ES-I3 (cell line): ENCODE results near the gene CHRNB2.

Experiments used
- H3K36me3 ChIP-seq: 2 replicates; pipeline ENCODE4 v1.6.1; 2013; ENCODE audit warnings: mild to moderate bottlenecking, low read length, control low read depth, moderate library complexity; ENCODE audit not compliant: insufficient read depth
- H3K4me1 ChIP-seq: 2 replicates; pipeline ENCODE4 v1.6.1; 2013; ENCODE audit warnings: mild to moderate bottlenecking, control low read depth, low read length; ENCODE audit not compliant: insufficient read depth
- H3K9ac ChIP-seq: 2 replicates; pipeline ENCODE4 v1.6.1; 2013; ENCODE audit warnings: low read depth, mild to moderate bottlenecking, low read length, moderate library complexity
- H3K9me3 ChIP-seq: 2 replicates; pipeline ENCODE4 v1.6.1; 2013; ENCODE audit warnings: mild to moderate bottlenecking, low read length, moderate library complexity; ENCODE audit not compliant: control insufficient read depth, insufficient read depth

Gene CHRNB2

DNA sequence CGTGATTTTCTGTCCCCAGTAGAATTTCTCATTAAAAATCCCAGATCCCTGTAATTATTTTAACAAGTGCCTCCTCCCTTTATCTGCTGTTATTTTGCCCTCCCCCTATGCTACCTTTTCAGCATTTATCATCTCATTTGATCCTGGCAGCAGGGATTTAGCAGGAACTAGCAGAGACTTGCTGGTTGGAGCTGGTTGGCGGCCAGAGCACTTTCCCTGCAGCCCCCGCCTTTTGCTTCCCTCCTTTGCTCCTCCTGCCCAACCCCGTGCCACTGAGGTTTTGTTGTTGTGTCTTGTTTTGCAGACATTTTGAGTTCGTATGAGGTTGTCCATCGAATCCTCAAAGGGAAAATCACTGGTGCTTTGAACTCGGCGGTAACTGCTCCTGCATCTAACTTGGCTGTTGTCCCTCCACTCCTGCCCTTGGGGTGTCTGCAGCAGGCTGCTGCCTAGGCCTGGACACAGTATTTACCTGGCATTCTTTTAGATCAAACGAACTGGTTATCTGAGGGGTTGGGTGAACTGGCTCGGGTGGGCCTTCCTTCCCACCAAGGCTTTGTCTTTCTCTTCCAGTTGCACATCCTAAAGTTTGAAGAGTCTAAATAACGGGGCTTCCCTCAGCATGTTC lies 20.4 kb upstream of the CHRNB2 start:
- Histone ChIP-seq H3K36me3 (peaks cover 12% of the 10 kb centered on the region), H3K9me3 (no peaks in the 10 kb centered on the region), H3K4me1 (no peaks in the 10 kb centered on the region), H3K9ac (no peak overlapping the region)

DNA sequence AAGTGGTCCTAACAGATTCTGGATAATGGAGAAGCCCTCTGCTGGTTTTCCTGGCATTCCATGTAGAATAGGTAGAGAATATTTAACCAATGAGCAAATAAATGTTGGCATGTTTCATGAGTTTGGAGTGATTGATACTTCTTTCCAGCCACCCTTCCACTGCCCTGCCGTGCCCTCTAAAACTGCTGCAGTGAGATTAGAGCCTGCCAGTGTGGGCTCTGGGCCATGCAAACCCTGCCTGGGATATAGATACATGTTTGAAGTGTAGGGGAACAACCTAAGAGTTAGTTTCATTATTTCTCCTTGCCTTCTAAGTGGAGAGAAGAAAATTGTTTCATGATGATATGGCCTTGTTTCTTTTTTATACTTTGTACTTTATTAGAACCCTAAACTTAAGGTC lies 19.6 kb upstream of the CHRNB2 start:
- Histone ChIP-seq H3K36me3 (peaks cover 20% of the 10 kb centered on the region), H3K9ac (no peak overlapping the region), H3K4me1 (no peaks in the 10 kb centered on the region), H3K9me3 (no peaks in the 10 kb centered on the region)

GRCh38 chr1:154549202-154549770 lies 18.3 kb upstream of the CHRNB2 start:
- H3K4me1 ChIP-seq: no peaks in the 10 kb centered on the region
- no peaks in the 10 kb centered on the region for H3K9me3 ChIP-seq
- H3K9ac ChIP-seq: no peak overlapping the region
- H3K36me3 ChIP-seq: peaks cover 31% of the 10 kb centered on the region

DNA sequence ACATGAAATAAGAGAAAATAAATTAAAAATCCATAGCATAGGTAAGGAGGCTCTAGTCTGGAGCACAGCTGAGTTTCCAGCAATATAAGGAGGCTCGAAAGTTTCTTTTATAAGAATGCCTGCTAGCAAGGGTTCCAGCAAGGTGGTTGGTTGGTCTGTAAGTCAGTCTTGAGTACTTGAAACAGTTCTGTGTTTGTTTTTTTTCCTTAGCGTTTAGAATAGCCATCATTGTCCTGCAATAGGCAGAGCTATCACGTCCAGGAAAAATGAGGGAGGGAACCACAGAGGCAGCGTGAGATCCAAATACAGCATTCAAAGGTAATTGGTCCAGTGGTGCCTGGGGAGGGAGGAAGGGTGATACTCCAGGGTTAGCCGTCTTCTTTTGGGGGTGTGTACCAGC lies 17.5 kb upstream of the CHRNB2 start:
- Histone ChIP-seq H3K9ac (no peak overlapping the region), H3K36me3 (peaks cover 38% of the 10 kb centered on the region), H3K9me3 (no peaks in the 10 kb centered on the region), H3K4me1 (no peaks in the 10 kb centered on the region)

- peaks cover 43% of the 10 kb centered on the region for H3K36me3 ChIP-seq
- H3K4me1 ChIP-seq: no peaks in the 10 kb centered on the region
- H3K9ac ChIP-seq: no peak overlapping the region
- H3K9me3 ChIP-seq: no peaks in the 10 kb centered on the region
Measured at GRCh38 chr1:154550657-154551056, 16.9 kb upstream of the CHRNB2 start.

DNA sequence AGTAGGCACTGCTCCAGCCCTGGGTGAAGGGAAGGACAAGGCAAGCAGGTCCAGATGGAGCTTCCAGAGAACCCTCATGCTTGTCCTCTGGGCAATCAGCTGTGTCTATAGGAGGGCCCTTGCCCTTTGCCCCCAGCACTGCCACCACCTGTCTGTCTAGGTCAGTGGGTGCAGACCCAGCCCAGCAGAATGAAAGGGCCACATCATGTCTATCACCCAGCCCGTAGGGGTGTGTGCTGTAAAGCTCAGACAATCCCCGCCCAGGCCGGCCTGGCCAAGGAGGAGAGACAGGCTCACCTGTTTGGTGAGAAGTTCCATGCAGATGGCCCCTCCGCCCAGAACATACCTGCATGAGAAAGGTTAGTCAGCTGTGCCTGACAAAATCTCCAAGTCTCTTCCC lies 16.1 kb upstream of the CHRNB2 start:
- peaks cover 46% of the 10 kb centered on the region for H3K36me3 ChIP-seq
- peaks cover 5% of the 10 kb centered on the region; the same call in 1 of the 2 replicates for H3K4me1 ChIP-seq
- no peak overlapping the region for H3K9ac ChIP-seq
- H3K9me3 ChIP-seq: no peaks in the 10 kb centered on the region

GRCh38 chr1:154552036-154552435 lies 15.5 kb upstream of the CHRNB2 start:
- peaks cover 46% of the 10 kb centered on the region for H3K36me3 ChIP-seq
- H3K9me3 ChIP-seq: no peaks in the 10 kb centered on the region
- no peak overlapping the region for H3K9ac ChIP-seq
- H3K4me1 ChIP-seq: peaks cover 11% of the 10 kb centered on the region; the same call in 1 of the 2 replicates

- peaks cover 12% of the 10 kb centered on the region; the same call in 1 of the 2 replicates for H3K4me1 ChIP-seq
- H3K36me3 ChIP-seq: peaks cover 46% of the 10 kb centered on the region
- no peak overlapping the region for H3K9ac ChIP-seq
- H3K9me3 ChIP-seq: no peaks in the 10 kb centered on the region
Measured at GRCh38 chr1:154553056-154554030, 14.2 kb upstream of the CHRNB2 start.

DNA sequence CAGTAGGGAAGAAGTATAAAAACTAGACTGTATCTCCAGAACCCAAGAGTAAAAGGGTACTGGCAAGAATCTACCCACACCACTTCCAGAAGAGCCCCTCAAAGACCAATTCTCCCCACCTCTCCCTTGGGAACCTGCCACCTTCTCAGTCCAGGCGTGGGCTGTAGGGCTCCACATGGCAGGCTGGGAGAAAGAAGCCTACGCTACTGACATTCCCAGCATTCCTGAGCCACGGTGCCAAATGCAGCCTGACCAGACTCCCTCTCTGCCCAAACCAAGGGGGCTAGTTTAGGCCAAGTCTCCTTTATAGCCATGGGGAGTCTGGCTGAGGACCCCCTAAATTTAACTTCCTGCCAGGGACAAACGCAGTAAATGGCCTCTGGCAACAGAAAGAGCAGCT lies 11.2 kb upstream of the CHRNB2 start:
- Histone ChIP-seq H3K9ac (peak overlapping the region; percentile 83; the same call in 1 of the 2 replicates), H3K9me3 (no peaks in the 10 kb centered on the region), H3K36me3 (peaks cover 35% of the 10 kb centered on the region)

GRCh38 chr1:154557248-154557938 lies 10.2 kb upstream of the CHRNB2 start:
- Histone ChIP-seq H3K9ac (peak overlapping the region; percentile 83), H3K4me1 (peaks cover 12% of the 10 kb centered on the region), H3K36me3 (peaks cover 31% of the 10 kb centered on the region), H3K9me3 (no peaks in the 10 kb centered on the region)

More for the DNA sequence above, 11.2 kb upstream of the CHRNB2 start:
- peaks cover 12% of the 10 kb centered on the region for H3K4me1 ChIP-seq

DNA sequence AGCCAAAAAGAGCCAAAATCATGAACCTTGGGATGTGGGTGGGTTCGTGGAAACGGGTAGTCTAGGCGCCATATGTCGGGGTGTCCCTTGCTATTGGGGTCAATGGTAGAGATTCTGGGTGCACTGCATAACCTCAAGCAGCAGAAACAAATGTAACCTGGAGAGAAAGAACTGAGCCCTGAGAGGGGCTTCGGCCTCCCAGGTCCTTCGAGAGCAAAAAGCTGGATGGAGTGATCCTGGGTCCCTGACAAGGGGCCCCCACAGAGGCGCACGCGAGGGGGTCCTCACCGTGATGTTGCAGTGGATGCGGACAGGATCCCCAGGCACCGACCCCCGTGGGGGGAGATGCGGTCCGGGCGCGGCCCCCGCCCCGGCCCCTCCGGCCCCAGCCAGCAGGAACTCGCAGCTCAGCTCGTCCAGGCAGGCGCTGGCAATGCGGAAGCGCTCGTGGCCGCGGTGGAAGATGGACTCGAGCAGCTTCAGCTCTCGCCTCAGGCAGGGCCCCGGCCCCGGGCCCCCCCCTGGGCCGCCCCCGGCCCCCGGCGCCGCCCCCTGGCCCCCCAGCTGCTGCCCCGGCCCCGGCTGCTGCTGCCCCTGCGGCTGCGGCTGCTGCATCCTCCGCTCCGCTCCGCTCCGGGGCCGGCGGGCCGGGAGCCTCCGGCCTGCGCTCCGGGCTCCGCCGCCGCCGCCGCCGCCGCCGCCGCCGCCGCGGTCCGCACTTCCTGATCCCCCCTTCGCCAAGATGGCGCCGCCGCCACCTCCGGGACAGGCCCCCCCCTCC lies 9.4 kb upstream of the CHRNB2 start, which contains the start of gene UBE2Q1:
Gene UBE2Q1, minus strand, starts transcription at position 724 of the 781 bp plus-strand sequence. Its CDS starts 109 bp downstream, at position 615.
- H3K36me3 ChIP-seq: peaks cover 25% of the 10 kb centered on the region

DNA sequence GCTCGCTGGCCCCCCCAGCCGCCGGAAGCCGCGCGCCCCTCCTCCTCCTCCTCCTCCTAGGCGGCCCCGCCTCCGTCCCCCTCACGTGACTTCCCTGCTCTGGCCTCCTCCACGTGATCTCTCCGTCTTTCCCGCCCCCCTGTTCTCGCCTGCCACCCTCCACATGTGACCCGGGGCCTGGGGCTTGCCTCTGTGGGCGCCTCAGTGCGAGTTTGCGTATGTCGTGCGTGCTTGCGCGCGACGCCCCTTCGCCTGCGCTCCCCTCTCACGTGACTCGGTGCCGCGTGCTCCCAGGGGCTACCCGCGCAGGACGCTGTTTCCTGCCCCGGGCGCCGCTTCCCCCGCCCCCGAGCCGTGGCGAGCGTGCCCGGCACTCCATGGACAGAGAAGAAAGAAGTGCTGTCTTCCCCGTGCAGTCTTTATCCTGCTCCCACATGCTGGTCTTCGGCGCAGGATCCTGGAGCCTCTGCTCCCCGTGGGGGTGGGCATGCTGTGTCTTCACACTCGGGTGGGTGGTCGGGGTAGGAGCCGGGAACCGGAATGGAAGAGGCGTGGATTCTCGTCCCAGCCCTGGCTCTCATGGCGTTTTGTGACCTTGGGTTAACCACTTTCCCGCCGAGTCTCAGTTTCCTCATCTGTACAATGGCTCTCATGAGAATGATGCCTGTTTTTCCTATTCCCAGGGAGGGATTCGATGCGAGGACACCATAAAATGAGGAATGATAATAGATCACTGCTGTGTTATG lies 8.7 kb upstream of the CHRNB2 start:
- Histone ChIP-seq H3K36me3 (peaks cover 17% of the 10 kb centered on the region), H3K9ac (peak overlapping the region; percentile 62)

More for the DNA sequence above, 9.4 kb upstream of the CHRNB2 start, which contains the start of gene UBE2Q1:
- Histone ChIP-seq H3K4me1 (peaks cover 12% of the 10 kb centered on the region), H3K9me3 (no peaks in the 10 kb centered on the region), H3K9ac (peak within 1 kb of the TSS; percentile 83)

More for the DNA sequence above, 8.7 kb upstream of the CHRNB2 start:
- no peaks in the 10 kb centered on the region for H3K9me3 ChIP-seq
- H3K4me1 ChIP-seq: peaks cover 12% of the 10 kb centered on the region
